ENCODE data around the gene RTN4R.

The RTN4R gene

GRCh38 chr22:20256027-20256426 is 12.1 kb downstream of the RTN4R start:
- DNase-seq = no peak

- no peak for DNase-seq
These were observed 12.9 kb downstream of the RTN4R start for GRCh38 chr22:20254975-20255946.

- no peak for DNase-seq
These were observed 15.0 kb downstream of the RTN4R start for GRCh38 chr22:20253161-20253560.

GRCh38 chr22:20251981-20252380 is 16.1 kb downstream of the RTN4R start:
- no peak for DNase-seq

GRCh38 chr22:20251491-20251890 is 16.6 kb downstream of the RTN4R start:
- DNase-seq = no peak

- no peak for DNase-seq
These were observed 18.2 kb downstream of the RTN4R start for GRCh38 chr22:20249797-20250354.

- DNase-seq = no peak
These were observed 19.6 kb downstream of the RTN4R start for GRCh38 chr22:20248461-20248978.

GRCh38 chr22:20247608-20248171 is 20.4 kb downstream of the RTN4R start:
- DNase-seq = no peak

GRCh38 chr22:20247010-20247505 is 21.1 kb downstream of the RTN4R start:
- DNase-seq = no peak

- DNase-seq = no peak
These were observed 21.6 kb downstream of the RTN4R start for GRCh38 chr22:20246368-20247009.

- DNase-seq = no peak
These were observed 22.3 kb downstream of the RTN4R start for GRCh38 chr22:20245577-20246367.

- DNase-seq = peak; percentile 40
These were observed 23.2 kb downstream of the RTN4R start for GRCh38 chr22:20244691-20245576.

GRCh38 chr22:20244250-20244648 is 23.9 kb downstream of the RTN4R start:
- no peak for DNase-seq

GRCh38 chr22:20243537-20244249 is 24.4 kb downstream of the RTN4R start:
- peak; percentile 86 for DNase-seq

GRCh38 chr22:20243176-20243536 is 25.0 kb downstream of the RTN4R start:
- DNase-seq = no peak

- no peak for DNase-seq
These were observed 25.5 kb downstream of the RTN4R start for GRCh38 chr22:20242393-20243175.

GRCh38 chr22:20241579-20242392 is 26.3 kb downstream of the RTN4R start:
- no peak for DNase-seq

GRCh38 chr22:20240900-20241299 is 27.2 kb downstream of the RTN4R start:
- no peak for DNase-seq

GRCh38 chr22:20240447-20240764 is 27.7 kb downstream of the RTN4R start:
- peak; percentile 26 for DNase-seq
